Activated CD8-positive, alpha-beta T cell treated with anti-CD3 and anti-CD28 coated beads, Interleukin-2, amount 10 ng/mL, durations not matched to agents 7 days and 5 days (primary cell): ENCODE measurements around the gene RAET1G. TPM values are rescaled to one million over a fixed set of nuclear protein-coding genes. Genes with fewer than 3 reads are reported as not detected.

Experiments
- ATAC-seq: fragments of 150-1000 bp; cut with Tn5 transposase; one replicate; pipeline ENCODE4 v1.10.0; 2021; ENCODE audit warnings: moderate library complexity
- CTCF ChIA-PET: fragments of 350-600 bp; sonication (Branson Sonifier 250); formaldehyde crosslinking; loops from one replicate; lab custom pipeline; 2021; ENCODE audit warnings: antibody characterized with exemption; lab: Charles Lee
- POLR2A ChIA-PET: fragments of 350-600 bp; sonication (Branson Sonifier 250); formaldehyde crosslinking; loops from one replicate; lab custom pipeline; 2021; ENCODE audit warnings: antibody characterized with exemption; lab: Charles Lee
- DNase-seq: peaks from one replicate; pipeline ENCODE4 v3.0.0-alpha.2; 2020
- H3K27ac Mint-ChIP-seq: one replicate; pipeline ENCODE4 v1.8.0; 2021; ENCODE audit warnings: mild to moderate bottlenecking, mixed read lengths
- H3K27me3 Mint-ChIP-seq: one replicate; pipeline ENCODE4 v1.8.0; 2021; ENCODE audit warnings: low read depth, mixed read lengths
- H3K36me3 Mint-ChIP-seq: one replicate; pipeline ENCODE4 v1.8.0; 2021; ENCODE audit warnings: low read depth, mixed read lengths
- H3K4me1 Mint-ChIP-seq: one replicate; pipeline ENCODE4 v1.8.0; 2021; ENCODE audit warnings: low read depth, mixed read lengths
- H3K4me3 Mint-ChIP-seq: one replicate; pipeline ENCODE4 v1.8.0; 2021; ENCODE audit warnings: mild to moderate bottlenecking, mixed read lengths
- H3K9me3 Mint-ChIP-seq: one replicate; pipeline ENCODE4 v1.8.0; 2022; ENCODE audit warnings: mixed read lengths; ENCODE audit not compliant: insufficient read depth
- total RNA-seq, 2 experiments: library from RNA; stranded (reverse); gene quantifications; one replicate each; pipeline ENCODE4 v1.2.3, GENCODE V29; 2021

The RAET1G gene
- total RNA-seq, 2 experiments from 2014 or later, result not detected

- ATAC-seq (no peak), DNase-seq (no peak)
- Mint-ChIP-seq H3K27ac (no peak overlapping the region), H3K27me3 (peaks cover 16% of the 10 kb centered on the region), H3K9me3 (peaks cover 3% of the 10 kb centered on the region), H3K4me3 (no peak overlapping the region), H3K36me3 (no peaks in the 10 kb centered on the region), H3K4me1 (peaks cover 6% of the 10 kb centered on the region)
- CTCF ChIA-PET, result no interaction called here
- POLR2A ChIA-PET, result no interaction called here
Observed at GRCh38 chr6:149867876-149868640, 54.9 kb downstream of the RAET1G start.

Other genes starting within 250 kb of the RAET1G start
- 10 to 100 TPM; 33.2 to 33.9 TPM for gene LATS1, start 205.0 kb downstream of the RAET1G start, total RNA-seq
- 10 to 100 TPM; 67.7 to 69.4 TPM for gene NUP43, start 176.6 kb downstream of the RAET1G start, total RNA-seq
- gene PCMT1, start 173.4 kb downstream of the RAET1G start, total RNA-seq, result 100 to 1,000 TPM; 102 to 104 TPM
- 1 to 10 TPM; 1.4 to 2.2 TPM for gene LRP11, start 58.8 kb downstream of the RAET1G start, total RNA-seq
- not detected for gene RAET1E, start 25.0 kb downstream of the RAET1G start, total RNA-seq
- under 1 TPM; 0.40 to 0.60 TPM for gene ULBP2, start 18.9 kb upstream of the RAET1G start, total RNA-seq
- gene ULBP1, start 40.8 kb upstream of the RAET1G start, total RNA-seq, result under 1 TPM; 0.65 to 0.71 TPM
- not detected for gene RAET1L, start 102.4 kb upstream of the RAET1G start, total RNA-seq
- 1 to 10 TPM; 1.8 to 2.9 TPM for gene ULBP3, start 146.0 kb upstream of the RAET1G start, total RNA-seq
- not detected for gene PPP1R14C, start 219.9 kb upstream of the RAET1G start, total RNA-seq